Fibroblast of skin of left biceps (primary cell): Measurements from ENCODE around the gene RBPMS2.
A peak's percentile ranks its signal among the peaks of the same experiment; 100 is the strongest.

Experiments used
- DNase-seq, 2 experiments: peaks; one replicate each; pipeline ENCODE4 v3.0.0-alpha.2; 2013; ENCODE audit warnings: low read depth in 2 of 2

Gene RBPMS2

DNA sequence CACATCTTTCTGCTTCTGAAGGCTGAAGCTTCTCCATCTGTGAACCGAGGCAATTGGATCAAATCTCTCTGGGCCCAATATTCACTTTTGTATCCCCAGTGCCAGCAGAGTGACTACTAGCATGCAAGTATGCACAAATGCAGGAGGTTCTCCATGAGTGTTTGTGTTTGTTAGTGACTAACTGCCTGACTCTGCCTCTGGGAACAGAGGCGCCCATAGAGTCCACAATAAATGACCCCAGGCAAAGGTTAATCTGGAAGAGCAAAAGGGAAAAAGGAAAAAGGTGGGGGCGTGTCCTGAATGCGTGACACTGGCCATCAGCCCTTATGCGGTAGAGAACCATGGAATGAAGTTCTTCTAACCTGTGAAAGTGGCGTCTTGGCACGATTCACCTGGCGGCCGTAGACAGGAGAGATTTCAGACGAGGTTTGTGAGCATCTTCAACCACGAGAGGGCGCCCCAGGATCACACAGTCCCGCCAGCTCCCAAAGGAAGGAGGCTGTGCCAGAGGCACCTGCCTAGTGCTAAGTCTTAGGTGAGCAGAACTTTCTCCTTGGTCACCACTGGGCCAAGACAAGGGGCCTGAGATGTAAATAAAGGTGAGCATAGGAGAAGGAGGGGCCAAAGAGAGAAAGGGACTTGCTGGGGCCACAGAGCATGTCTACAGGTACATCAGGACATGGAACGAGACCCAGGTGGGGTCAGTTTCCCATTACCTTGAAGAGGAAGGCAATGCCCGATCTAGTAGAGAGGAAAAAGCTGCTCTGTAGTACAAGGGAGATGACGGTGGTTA lies 44.2 kb downstream of the RBPMS2 start:
- peak in 1 of 2 experiments; percentile 19 for DNase-seq

DNA sequence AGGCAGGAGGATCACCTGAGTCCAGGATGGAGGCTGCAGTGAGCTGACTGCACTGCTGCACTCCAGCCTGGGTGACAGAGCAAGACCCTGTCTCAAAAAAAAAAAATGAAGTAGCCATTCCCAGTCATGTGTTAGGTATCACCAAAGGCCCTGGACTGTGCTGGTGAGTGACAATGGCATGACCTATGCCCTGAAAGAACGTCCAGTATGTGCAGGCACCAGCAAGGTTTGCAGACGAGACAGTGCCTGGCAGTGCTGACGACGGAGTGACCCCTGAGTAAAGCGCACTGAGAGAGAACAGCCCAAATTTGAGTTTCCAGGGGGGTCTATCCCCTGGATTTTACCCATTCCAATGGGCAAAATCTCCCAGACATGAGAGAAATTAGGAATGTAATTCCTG lies 45.2 kb downstream of the RBPMS2 start:
- DNase-seq, result no peak

- no peak for DNase-seq
Observed at GRCh38 chr15:64720188-64720587, 55.2 kb downstream of the RBPMS2 start.

DNA sequence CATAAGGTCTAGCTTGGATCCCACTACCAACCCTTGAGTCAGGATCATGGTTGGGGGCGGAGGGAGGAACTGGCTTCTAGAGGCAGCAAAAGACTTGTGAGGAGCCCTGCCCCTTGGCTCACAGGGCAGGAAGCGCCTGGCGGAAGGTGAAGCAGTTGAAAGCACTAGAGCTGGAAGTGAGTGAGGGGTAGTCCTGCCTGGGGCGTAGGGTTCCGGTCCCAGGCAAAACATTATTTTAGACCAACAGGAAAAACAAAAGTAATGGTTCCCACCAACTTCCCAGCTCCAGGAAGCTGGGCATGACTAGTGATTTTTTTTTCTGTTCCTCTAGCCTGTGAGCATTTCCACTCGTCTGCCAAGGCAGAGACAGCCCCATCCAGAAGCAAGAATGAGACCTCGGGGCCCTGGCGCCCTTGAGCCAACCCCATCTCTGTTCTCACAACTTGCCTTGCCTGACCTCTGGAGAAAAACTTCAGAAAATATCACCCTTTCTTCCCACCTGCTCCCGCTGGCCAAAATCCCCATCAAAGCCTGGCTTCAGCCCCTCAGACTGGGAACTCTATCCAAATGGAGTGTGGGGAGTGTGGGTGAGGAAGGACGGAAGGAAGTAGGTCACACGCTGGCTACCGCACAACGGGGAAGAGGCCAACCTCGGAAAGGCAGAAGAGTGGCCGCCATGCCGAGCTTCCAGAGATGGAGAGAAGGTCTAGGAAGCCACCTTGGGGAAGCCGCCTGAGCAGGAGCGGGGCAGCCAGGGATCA lies 57.5 kb downstream of the RBPMS2 start:
- DNase-seq, result no peak

- DNase-seq, result no peak
Observed at GRCh38 chr15:64717130-64717529, 58.3 kb downstream of the RBPMS2 start.

GRCh38 chr15:64716452-64716851 lies 58.9 kb downstream of the RBPMS2 start:
- no peak for DNase-seq

DNA sequence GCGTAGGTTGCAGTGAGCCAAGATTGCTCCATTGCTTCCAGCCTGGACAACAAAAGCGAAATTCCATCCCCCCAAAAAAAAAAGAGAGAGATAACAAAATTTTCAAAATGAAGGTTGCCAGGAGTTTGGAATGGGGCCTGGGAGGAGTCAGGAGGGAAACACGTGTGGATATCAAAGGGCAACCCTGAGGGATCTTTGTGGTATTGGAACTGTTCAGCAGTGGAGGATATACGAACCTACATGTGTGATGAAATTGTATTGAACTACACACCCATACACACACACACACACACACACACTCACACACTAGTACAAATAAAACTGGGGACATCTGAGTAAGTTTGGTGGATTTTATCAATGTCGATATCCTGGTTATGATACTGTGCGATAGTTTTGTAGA lies 61.8 kb downstream of the RBPMS2 start:
- no peak for DNase-seq

- no peak for DNase-seq
Observed at GRCh38 chr15:64712353-64712752, 63.0 kb downstream of the RBPMS2 start.

DNA sequence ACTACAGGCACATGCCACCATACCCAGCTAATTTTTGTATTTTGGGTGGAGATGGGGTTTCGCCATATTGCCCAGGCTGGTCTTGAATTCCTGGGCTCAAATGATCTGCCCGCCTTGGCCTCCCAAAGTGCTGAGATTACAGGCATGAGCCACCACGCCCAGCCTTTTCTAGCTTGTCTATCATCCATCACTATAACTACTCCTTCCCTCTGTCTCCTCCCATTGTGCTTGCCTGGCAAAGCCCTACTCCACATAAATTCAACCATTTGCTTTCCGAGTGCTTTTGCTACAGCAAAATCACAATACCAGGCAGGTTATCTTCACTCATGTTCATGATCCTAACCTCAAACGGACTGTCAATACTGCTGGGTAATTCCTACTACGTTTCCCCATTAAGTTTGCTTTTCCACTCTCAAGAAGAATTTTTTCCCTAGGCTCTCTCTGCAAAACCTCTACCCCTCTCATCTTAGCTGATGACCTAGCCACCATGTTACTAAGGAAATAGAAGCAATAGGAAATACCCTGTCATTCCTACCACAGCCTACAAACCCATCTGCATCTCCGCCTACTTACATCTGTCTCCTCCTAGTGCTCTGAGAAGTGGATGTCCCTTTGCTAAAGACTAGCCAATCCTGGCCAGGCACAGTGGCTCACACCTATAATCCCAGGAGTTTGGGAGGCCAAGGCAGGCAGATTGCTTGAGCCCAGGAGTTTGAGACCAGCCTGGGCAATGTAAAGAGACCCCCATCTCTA lies 64.5 kb downstream of the RBPMS2 start:
- DNase-seq, result no peak

DNA sequence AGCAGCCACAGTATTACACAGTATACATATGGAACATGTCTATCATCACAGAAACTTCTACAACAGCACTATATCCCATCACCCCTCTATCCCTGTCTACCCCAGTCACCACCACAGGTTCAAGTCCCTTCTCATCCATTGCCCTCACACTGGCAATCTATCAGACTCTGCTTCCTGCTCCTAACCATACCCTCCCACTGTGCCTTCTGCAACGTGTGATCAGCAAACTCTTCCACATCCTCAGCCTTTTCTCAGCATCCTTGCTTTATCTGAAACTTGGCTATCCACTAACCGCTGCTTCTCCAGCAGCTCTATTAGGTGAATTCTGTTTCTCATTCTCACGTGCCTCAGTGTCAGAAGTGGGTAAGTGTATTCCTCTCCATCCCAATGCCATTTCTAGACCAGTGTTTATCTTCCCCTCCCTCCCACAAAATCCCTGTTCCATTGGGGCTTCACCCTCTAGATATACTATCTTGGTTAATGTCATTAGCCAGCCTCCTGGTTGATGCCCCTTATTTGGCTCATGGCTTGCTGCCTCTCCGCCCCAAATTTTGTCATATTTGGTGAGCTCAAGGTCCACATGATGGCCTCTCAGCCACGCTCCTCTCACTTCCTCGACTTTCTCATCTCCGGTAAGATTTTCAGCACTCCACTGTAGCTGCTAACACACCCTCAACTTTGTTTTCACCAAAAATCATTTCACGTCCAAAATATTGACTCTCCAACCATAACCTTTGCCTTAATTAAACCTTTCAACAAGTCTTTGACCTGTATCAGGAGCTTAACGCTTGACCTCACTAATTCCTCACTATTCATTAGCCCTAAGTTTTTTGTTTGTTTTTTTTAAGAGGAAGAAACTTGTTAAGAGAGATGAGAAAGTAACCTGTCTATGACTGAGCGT lies 69.1 kb downstream of the RBPMS2 start:
- no peak for DNase-seq

GRCh38 chr15:64705006-64705405 lies 70.4 kb downstream of the RBPMS2 start:
- no peak for DNase-seq

DNA sequence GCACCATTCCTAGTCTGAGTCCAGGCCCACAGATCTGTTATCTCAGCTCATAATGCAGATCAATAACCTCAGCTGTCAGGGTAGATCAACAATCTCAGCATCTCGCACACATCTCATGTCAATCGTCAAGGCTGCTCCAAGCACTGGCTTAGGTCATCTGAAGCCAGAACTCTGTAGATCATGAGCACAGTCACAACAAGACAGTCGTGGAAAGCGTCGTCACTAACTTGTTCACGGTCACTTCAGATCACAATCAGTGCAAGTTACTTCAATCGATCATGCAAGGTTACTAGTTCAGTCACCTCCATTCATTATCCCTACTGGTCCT lies 71.8 kb downstream of the RBPMS2 start:
- DNase-seq, result no peak

DNA sequence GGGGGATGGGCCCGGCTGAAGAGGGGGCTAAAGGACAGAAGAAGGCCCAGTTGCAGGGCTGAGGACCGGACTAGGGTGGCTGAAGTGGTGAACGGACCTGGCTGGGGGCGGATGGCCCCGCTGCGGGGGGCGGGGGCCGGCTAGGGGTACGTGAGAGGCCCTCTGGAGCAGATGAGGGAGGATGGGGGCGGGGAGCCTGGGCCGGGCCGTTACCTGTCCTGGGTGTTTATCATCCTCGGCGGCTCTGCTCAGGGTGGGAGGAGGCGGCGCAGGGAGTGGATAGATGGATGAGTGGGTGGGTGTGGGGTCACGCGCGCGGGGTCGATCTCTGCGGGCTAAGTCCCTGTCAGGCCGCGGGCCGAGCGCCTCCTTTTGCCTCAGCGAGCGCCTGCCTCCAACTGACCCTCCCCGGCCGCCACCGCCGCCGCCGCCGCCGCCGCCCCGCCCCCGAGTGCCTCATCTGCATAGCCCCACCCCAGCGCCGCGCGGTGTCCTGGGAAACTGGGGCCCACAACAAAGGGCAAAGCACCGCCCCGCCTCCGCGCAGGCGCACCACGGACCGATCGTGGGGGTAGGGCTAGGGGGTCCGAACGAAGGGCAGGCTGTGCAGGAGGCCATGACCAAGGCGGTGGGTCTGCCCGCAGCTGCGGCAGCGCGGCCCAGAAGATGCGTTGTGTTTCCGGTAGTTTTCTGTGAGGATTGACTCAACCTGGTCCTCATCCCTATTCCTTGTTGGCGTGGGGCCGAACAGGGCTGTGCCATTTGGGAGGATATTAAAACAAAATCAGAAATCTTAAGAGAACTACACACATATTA lies 72.4 kb downstream of the RBPMS2 start:
- peak; percentile 85 to 86 for DNase-seq

- no peak for DNase-seq
Observed at GRCh38 chr15:64701482-64702184, 73.8 kb downstream of the RBPMS2 start.

- DNase-seq, result no peak
Observed at GRCh38 chr15:64701051-64701450, 74.3 kb downstream of the RBPMS2 start.

DNA sequence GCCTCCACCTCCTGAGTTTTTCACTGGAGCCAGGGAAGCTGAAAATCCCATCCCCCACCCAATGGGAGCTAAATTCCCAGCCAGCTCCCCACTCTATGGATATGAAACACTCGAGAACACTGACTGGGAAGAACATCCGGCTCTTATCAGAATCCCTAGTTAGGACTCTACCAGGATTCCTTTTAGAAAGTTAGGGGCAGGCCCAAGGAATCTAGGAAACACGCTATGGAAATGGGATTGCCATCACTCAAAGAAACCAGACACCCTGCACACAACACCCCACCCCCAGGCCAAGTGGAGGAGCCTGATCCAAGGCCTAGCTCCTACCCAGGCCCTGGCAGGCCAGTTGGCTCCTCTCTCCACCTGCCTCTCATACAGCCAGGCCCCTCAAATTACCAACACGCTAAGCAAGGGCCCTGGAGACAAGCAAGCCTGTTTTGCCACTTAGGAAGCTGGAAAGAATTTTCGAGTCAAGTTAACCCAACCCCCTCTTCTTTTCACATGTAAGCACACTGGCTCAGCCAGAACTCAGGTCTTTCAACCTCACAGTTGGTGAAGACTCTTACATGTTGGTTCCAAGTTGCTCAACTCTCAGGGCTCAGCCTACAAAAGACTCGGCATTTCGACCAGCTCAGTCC lies 75.5 kb downstream of the RBPMS2 start:
- DNase-seq, result no peak

DNA sequence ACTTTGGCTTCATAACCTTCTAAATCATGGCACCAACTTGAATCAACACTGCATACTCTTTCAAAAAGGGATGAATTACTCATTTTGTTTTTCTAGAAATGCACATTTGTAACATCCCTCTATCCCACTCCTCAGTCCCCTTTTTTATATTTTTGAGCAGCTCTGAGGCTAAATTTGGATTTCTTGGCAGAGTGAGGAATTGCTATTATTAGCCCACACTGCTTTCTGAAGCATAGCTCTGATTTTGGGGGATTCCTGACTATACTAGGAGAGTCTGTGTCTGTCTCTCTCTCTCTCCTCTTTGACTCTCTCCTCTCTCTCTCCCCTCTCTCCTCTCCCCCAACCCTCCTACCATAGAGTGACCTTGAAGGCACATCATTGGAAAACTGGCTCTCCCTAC lies 76.6 kb downstream of the RBPMS2 start:
- DNase-seq, result no peak

- DNase-seq, result no peak
Observed at GRCh38 chr15:64697911-64698369, 77.4 kb downstream of the RBPMS2 start.

- no peak for DNase-seq
Observed at GRCh38 chr15:64696481-64696880, 78.9 kb downstream of the RBPMS2 start.
